IPS-20b (cell line): ENCODE results near the gene SGTB.
"Not testable (repeated sequence)": the region's sequence is repeated elsewhere in the genome, so short reads cannot be mapped to it uniquely, and the experiment has no call there.

Experiments used
- H3K27ac ChIP-seq: one replicate; pipeline ENCODE4 v1.5.1; 2013; ENCODE audit warnings: low read length
- H3K27me3 ChIP-seq: 2 replicates; pipeline ENCODE4 v1.6.1; 2013; ENCODE audit warnings: mild to moderate bottlenecking, low read length, inconsistent platforms; ENCODE audit not compliant: insufficient read depth
- H3K36me3 ChIP-seq: 2 replicates; pipeline ENCODE4 v1.6.1; 2013; ENCODE audit warnings: low read depth, mild to moderate bottlenecking, inconsistent platforms, low read length, moderate library complexity; ENCODE audit not compliant: insufficient read depth
- H3K4me1 ChIP-seq: 2 replicates; pipeline ENCODE4 v1.6.1; 2013; ENCODE audit warnings: mild to moderate bottlenecking, control low read depth, inconsistent platforms, low read length, moderate library complexity; ENCODE audit not compliant: insufficient read depth
- H3K4me3 ChIP-seq: 2 replicates; pipeline ENCODE4 v1.5.1; 2013; ENCODE audit warnings: mild to moderate bottlenecking, low read length, inconsistent platforms
- H3K9ac ChIP-seq: 2 replicates; pipeline ENCODE4 v1.6.1; 2013; ENCODE audit warnings: low read depth, mild to moderate bottlenecking, inconsistent platforms, low read length, moderate library complexity
- H3K9me3 ChIP-seq: 2 replicates; pipeline ENCODE4 v1.6.1; 2013; ENCODE audit warnings: mild to moderate bottlenecking, low read depth, low read length, inconsistent platforms; ENCODE audit not compliant: insufficient read depth

The SGTB gene

GRCh38 chr5:65732046-65732445 lies 10.1 kb upstream of the SGTB start:
- H3K4me1 ChIP-seq, H3K9me3 ChIP-seq, H3K27ac ChIP-seq, H3K36me3 ChIP-seq, H3K4me3 ChIP-seq, H3K27me3 ChIP-seq, H3K9ac ChIP-seq: not testable (repeated sequence)

DNA sequence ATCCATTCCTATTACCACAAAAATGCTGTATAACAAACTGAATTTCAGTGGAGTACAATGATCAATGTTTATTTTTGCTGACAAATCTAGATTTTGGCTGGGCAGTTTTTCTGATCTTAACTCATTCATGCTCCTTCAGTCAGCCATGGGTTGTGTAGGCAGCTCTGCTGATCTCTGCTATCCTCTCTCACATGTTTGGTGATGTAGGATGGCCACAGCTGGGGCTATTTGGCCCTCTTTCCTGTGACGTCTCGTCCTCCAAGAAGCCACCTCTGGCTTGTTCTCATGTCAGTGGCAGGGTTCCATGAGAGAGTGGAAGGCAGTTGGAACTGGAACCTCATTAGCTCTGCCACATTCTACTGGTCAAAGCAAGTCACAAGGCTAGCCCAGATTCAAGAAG lies 9.0 kb upstream of the SGTB start:
- Histone ChIP-seq H3K27ac (no peak overlapping the region), H3K36me3 (no peaks in the 10 kb centered on the region), H3K4me1 (no peaks in the 10 kb centered on the region; the same call in 1 of the 2 replicates), H3K4me3 (no peak overlapping the region), H3K27me3 (no peaks in the 10 kb centered on the region), H3K9ac (no peak overlapping the region), H3K9me3 (no peaks in the 10 kb centered on the region)

GRCh38 chr5:65728218-65728617 lies 6.3 kb upstream of the SGTB start:
- Histone ChIP-seq H3K27ac (no peak overlapping the region), H3K9me3 (no peaks in the 10 kb centered on the region), H3K4me1 (no peaks in the 10 kb centered on the region; the same call in 1 of the 2 replicates), H3K9ac (no peak overlapping the region), H3K36me3 (0 out of 2 replicates have a peak, but pooled peaks cover 3% of the 10 kb centered on the region), H3K27me3 (no peaks in the 10 kb centered on the region), H3K4me3 (no peak overlapping the region)

DNA sequence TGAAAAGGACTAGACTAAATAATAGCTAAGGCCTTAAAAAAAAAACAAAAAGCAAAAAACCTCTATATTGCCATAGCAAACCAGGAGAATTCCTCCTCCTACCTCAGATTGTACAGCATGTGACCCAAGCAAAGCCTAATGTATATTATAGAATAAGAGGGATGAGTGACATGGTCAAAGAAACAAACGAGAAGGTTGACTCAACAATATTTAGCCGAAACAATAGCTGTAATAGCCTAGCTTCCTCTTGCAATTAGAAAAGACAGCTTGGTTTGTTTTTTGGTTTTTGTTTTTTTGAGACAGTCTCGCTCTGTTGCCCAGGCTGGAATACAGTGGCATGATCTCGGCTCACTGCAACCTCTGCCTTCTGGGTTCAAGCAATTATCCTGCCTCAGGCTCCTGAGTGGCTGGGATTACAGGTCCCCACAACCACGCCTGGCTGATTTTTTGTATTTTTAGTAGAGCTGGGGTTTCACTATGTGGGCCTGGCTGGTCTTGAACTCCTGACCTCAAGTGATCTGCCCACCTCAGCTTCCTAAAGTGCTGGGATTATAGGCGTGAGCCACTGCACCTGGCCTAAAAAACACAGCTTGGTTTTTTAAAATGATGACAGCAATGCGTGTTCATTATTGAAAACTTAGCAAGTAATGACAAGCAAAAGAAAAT lies 5.7 kb upstream of the SGTB start:
- Histone ChIP-seq H3K27me3 (no peaks in the 10 kb centered on the region), H3K4me3 (no peak overlapping the region), H3K9me3 (no peaks in the 10 kb centered on the region), H3K27ac (no peak overlapping the region), H3K9ac (no peak overlapping the region), H3K36me3 (0 out of 2 replicates have a peak, but pooled peaks cover 3% of the 10 kb centered on the region), H3K4me1 (no peaks in the 10 kb centered on the region; the same call in 1 of the 2 replicates)

- peak overlapping the region; percentile 68 for H3K27ac ChIP-seq
- no peaks in the 10 kb centered on the region for H3K27me3 ChIP-seq
- H3K36me3 ChIP-seq: peaks cover 18% of the 10 kb centered on the region; the same call in 1 of the 2 replicates
- H3K9me3 ChIP-seq: no peaks in the 10 kb centered on the region
- no peaks in the 10 kb centered on the region; the same call in 1 of the 2 replicates for H3K4me1 ChIP-seq
- H3K9ac ChIP-seq: peak overlapping the region; percentile 96
- H3K4me3 ChIP-seq: peak overlapping the region; percentile 90
Measured at GRCh38 chr5:65722575-65723403, 880 bp upstream of the SGTB start.

GRCh38 chr5:65721050-65721719 lies 724 bp downstream of the SGTB start:
- Histone ChIP-seq H3K9ac (peak overlapping the region; percentile 84), H3K9me3 (no peaks in the 10 kb centered on the region), H3K27ac (no peak overlapping the region), H3K4me1 (no peaks in the 10 kb centered on the region; the same call in 1 of the 2 replicates), H3K27me3 (no peaks in the 10 kb centered on the region), H3K4me3 (peak overlapping the region; percentile 90), H3K36me3 (peaks cover 28% of the 10 kb centered on the region)

DNA sequence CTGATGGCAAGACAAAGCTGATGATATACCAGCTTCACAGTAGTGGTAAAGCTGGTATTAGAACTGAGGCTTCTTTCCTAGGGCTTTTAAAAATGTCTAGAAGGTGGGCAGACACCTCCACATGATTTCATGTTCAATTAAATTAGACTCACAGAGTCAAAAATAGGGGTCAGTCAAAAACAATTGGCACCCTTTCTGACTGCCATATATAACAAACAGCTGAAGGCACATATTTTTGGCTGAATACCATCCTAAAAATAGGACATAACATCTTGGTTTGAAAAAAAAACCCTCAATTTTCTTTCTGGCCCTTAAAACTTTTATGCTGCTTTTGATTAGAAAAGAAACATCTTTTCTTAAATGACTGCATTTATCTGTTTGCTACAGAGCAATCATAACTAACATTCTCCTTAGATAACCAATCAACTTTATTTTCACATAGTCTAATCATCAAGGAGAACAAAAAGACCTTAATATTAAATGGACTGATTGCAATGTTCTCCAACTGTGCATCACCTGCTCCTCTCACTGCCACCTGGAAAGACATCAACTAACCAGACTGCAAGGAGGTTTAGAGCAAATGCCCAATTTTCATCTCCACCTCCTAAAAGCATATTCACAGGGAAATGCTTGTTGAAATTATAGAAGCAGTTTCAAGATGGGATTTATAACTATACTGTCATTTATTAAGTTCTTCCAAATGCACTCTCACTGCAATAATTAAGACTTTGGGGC lies 3.2 kb downstream of the SGTB start:
- no peaks in the 10 kb centered on the region for H3K9me3 ChIP-seq
- H3K36me3 ChIP-seq: peaks cover 25% of the 10 kb centered on the region
- no peaks in the 10 kb centered on the region for H3K27me3 ChIP-seq
- H3K9ac ChIP-seq: no peak overlapping the region
- H3K4me3 ChIP-seq: no peak overlapping the region
- H3K4me1 ChIP-seq: no peaks in the 10 kb centered on the region; the same call in 1 of the 2 replicates
- H3K27ac ChIP-seq: no peak overlapping the region

DNA sequence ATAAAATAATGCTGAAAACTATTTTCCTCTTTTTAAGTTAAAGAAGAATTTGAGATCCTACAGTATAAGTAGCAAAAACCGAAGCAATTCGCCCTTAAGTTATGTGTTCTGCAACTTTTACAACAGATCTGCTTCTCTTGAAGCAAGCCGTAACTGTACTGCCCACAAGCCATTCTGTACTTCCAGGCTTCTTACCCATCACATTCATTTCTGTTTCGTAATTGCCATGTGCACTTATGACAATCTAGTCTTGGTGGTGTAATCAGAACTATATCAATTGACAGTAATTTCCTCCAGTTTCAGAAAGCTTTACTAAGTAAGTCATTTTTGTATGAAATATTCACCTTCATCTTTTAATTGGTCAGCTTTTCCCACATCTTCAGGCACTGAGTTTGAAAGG lies 13.8 kb downstream of the SGTB start:
- Histone ChIP-seq H3K4me1 (no peaks in the 10 kb centered on the region), H3K36me3 (peaks cover 26% of the 10 kb centered on the region), H3K4me3 (no peak overlapping the region), H3K27me3 (no peaks in the 10 kb centered on the region), H3K9me3 (no peaks in the 10 kb centered on the region), H3K27ac (no peak overlapping the region), H3K9ac (no peak overlapping the region)

DNA sequence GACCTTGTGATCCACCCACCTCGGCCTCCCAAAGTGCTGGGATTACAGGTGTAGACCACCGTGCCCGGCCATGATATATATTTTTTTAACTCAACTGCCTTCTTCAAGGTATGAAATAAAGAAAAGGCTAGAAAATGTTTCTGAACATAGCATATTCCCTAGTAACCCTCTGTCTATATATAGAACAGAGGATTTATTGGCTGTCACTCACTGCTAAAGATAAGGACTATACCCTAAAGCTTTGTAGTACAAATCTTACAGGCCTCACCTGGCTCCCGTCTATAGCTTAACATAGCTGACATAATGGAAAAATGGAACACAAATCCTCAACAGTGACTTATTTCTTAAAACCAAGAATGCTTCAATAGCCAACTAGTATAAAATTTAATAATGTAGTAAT lies 14.2 kb downstream of the SGTB start:
- no peaks in the 10 kb centered on the region for H3K9me3 ChIP-seq
- H3K4me3 ChIP-seq: no peak overlapping the region

GRCh38 chr5:65704621-65705239 lies 17.2 kb downstream of the SGTB start:
- Histone ChIP-seq H3K27ac (no peak overlapping the region), H3K9me3 (no peaks in the 10 kb centered on the region), H3K4me1 (no peaks in the 10 kb centered on the region), H3K36me3 (peaks cover 23% of the 10 kb centered on the region), H3K4me3 (no peak overlapping the region), H3K9ac (no peak overlapping the region), H3K27me3 (no peaks in the 10 kb centered on the region)

More for the DNA sequence above, 14.2 kb downstream of the SGTB start:
- Histone ChIP-seq H3K9ac (no peak overlapping the region), H3K27me3 (no peaks in the 10 kb centered on the region), H3K27ac (no peak overlapping the region), H3K36me3 (peaks cover 28% of the 10 kb centered on the region), H3K4me1 (no peaks in the 10 kb centered on the region)

GRCh38 chr5:65702036-65702435 lies 19.9 kb downstream of the SGTB start:
- Histone ChIP-seq H3K9me3 (no peaks in the 10 kb centered on the region), H3K27ac (no peak overlapping the region), H3K27me3 (no peaks in the 10 kb centered on the region), H3K36me3 (peaks cover 17% of the 10 kb centered on the region), H3K4me1 (no peaks in the 10 kb centered on the region), H3K4me3 (no peak overlapping the region), H3K9ac (no peak overlapping the region)
